Mammary epithelial cell (primary cell): ENCODE data around the gene SPACA5.

Experiments
- EZH2 ChIP-seq: IDR thresholded peaks from 2 replicates; pipeline ENCODE4 v1.6.1; 2012; ENCODE audit warnings: low read length, inconsistent platforms, borderline replicate concordance
- TF ChIP-seq, protein P1 (sequence below), 2 donors: IDR thresholded peaks in 1 of 2; conservative IDR thresholded peaks in 1 of 2; 2 replicates each; pipeline ENCODE4 v1.5.1; 2011 to 2012; ENCODE audit warnings: inconsistent platforms in 2 of 2, low read length in 2 of 2, mild to moderate bottlenecking in 2 of 2, control low read depth in 1 of 2, low read depth in 1 of 2; ENCODE audit not compliant: insufficient read depth in 1 of 2; ENCODE audit errors: extremely low read depth in 1 of 2

DNA sequence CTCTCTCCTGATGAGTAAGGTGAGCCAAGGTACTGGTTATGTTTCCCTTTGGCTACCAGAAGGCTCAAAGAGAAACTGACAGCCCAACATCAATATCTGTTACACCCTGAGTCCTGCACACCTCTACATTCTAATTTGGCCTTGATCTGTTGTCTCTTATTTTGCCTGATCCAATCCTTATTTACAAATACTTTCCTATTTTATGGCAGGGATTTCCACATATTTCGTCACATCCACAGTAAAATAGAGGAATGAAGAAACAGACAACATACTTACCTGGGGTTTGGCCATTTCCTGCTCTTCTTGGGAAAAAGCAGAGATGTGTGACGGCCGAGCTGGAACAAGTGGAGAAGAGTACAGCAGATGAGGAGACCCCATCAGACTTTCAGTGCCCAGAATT lies 4.5 kb upstream of the SPACA5 start:
- TF ChIP-seq, protein P1, sequence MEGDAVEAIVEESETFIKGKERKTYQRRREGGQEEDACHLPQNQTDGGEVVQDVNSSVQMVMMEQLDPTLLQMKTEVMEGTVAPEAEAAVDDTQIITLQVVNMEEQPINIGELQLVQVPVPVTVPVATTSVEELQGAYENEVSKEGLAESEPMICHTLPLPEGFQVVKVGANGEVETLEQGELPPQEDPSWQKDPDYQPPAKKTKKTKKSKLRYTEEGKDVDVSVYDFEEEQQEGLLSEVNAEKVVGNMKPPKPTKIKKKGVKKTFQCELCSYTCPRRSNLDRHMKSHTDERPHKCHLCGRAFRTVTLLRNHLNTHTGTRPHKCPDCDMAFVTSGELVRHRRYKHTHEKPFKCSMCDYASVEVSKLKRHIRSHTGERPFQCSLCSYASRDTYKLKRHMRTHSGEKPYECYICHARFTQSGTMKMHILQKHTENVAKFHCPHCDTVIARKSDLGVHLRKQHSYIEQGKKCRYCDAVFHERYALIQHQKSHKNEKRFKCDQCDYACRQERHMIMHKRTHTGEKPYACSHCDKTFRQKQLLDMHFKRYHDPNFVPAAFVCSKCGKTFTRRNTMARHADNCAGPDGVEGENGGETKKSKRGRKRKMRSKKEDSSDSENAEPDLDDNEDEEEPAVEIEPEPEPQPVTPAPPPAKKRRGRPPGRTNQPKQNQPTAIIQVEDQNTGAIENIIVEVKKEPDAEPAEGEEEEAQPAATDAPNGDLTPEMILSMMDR (conservative IDR thresholded peaks at IDR 0.05 in 1 of 2, IDR thresholded peaks at IDR 0.05 in 1 of 2; ENCODE audit: extremely low read depth in 1 of 2, insufficient read depth in 1 of 2, low read depth in 1 of 2, low read length in 2 of 2) = no peak
- TF ChIP-seq EZH2 = no peak
